ENCODE results near the gene RNF7. TPM values are rescaled to one million over a fixed set of nuclear protein-coding genes. Genes with fewer than 3 reads are reported as not detected.

RNF7 gene
- total and polyA plus RNA-seq, 3 donors from 2014 or later = 60.7 to 122 (median 69.9) TPM

GRCh38 chr3:141735176-141735575 lies 2.9 kb upstream of the RNF7 start:
- no peak for TF ChIP-seq POLR2A (IDR thresholded peaks at IDR 0.05)
- TF ChIP-seq, protein P1, sequence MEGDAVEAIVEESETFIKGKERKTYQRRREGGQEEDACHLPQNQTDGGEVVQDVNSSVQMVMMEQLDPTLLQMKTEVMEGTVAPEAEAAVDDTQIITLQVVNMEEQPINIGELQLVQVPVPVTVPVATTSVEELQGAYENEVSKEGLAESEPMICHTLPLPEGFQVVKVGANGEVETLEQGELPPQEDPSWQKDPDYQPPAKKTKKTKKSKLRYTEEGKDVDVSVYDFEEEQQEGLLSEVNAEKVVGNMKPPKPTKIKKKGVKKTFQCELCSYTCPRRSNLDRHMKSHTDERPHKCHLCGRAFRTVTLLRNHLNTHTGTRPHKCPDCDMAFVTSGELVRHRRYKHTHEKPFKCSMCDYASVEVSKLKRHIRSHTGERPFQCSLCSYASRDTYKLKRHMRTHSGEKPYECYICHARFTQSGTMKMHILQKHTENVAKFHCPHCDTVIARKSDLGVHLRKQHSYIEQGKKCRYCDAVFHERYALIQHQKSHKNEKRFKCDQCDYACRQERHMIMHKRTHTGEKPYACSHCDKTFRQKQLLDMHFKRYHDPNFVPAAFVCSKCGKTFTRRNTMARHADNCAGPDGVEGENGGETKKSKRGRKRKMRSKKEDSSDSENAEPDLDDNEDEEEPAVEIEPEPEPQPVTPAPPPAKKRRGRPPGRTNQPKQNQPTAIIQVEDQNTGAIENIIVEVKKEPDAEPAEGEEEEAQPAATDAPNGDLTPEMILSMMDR (IDR thresholded peaks at IDR 0.05) = no peak
- H3K9me3 ChIP-seq = no peaks in the 10 kb centered on the region
- no peaks in the 10 kb centered on the region for H3K27me3 ChIP-seq
- H3K4me3 ChIP-seq = no peak overlapping the region
- no peak for DNase-seq
- intact Hi-C loops (cut with DNase I; ENCODE audit: low total_unique reads) = loop anchor here (10.0 kb wide), 1 partner anchor 140 kb away; the partner anchor contains the start of gene ATP1B3
- no peak overlapping the region for H3K27ac ChIP-seq
- peaks cover 8% of the 10 kb centered on the region for H3K4me1 ChIP-seq
- H3K36me3 ChIP-seq (ENCODE audit: low read depth, missing control alignments) = no peaks in the 10 kb centered on the region

DNA sequence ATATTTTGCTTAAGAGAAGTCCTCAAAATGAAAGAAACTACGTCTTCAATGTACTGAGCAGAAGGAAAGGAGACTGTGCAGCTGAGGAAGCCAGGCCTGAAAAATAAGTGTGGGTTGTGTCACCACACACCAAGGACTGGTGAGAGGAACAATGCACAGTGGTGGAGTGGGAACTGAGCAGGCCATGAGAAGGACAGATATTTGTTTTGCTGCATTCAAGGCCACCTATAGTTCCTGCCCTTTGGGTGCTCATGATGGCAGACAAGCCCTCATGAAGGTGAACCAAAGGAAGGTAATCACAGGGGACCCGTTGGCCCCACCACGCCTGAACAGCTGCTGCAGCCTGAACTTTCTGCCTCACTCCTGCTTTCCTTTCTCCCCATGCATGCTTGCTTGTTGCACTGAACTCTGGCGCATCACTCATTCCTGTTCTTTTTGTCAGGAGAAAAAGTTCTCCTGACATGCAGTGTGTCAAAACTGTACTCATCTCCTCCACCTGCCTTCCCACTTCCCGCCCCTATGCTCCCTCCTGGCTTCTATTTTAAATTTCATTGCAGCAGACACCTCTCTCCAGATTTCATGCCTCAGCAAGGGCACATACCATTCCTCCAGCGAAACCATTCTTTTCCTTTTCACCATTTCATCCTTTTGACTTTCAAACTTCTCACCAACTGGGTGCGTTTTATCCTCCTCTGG lies 2.2 kb upstream of the RNF7 start:
- intact Hi-C loops (cut with DNase I; ENCODE audit: low total_unique reads) = loop anchor here (10.0 kb wide), 1 partner anchor 139 kb away; the partner anchor contains the start of gene ATP1B3
- TF ChIP-seq POLR2A (IDR thresholded peaks at IDR 0.05) = no peak
- TF ChIP-seq, protein P1 (IDR thresholded peaks at IDR 0.05) = no peak
- Histone ChIP-seq H3K4me3 (no peak overlapping the region), H3K9me3 (no peaks in the 10 kb centered on the region), H3K27me3 (no peaks in the 10 kb centered on the region), H3K27ac (no peak overlapping the region), H3K36me3 (ENCODE audit: low read depth, missing control alignments) (no peaks in the 10 kb centered on the region), H3K4me1 (peaks cover 16% of the 10 kb centered on the region)
- no peak for DNase-seq
- WGBS, 2 donors = 85 to 87% methylated on average over 7 of the region's 7 CpGs

GRCh38 chr3:141737093-141737492 lies 1.0 kb upstream of the RNF7 start:
- no peak overlapping the region for H3K4me3 ChIP-seq
- WGBS, 2 donors = 60 to 68% methylated on average over 10 of the region's 10 CpGs
- DNase-seq = no peak
- no peaks in the 10 kb centered on the region for H3K36me3 ChIP-seq (ENCODE audit: low read depth, missing control alignments)
- no peaks in the 10 kb centered on the region for H3K9me3 ChIP-seq
- H3K27me3 ChIP-seq = no peaks in the 10 kb centered on the region
- peaks cover 21% of the 10 kb centered on the region for H3K4me1 ChIP-seq
- intact Hi-C loops (cut with DNase I; ENCODE audit: low total_unique reads) = loop anchor here (10.0 kb wide), 1 partner anchor 138 kb away; the partner anchor contains the start of gene ATP1B3
- TF ChIP-seq POLR2A (IDR thresholded peaks at IDR 0.05) = no peak
- TF ChIP-seq, protein P1 (IDR thresholded peaks at IDR 0.05) = no peak
- peak overlapping the region; percentile 96 to 97 for H3K27ac ChIP-seq

DNA sequence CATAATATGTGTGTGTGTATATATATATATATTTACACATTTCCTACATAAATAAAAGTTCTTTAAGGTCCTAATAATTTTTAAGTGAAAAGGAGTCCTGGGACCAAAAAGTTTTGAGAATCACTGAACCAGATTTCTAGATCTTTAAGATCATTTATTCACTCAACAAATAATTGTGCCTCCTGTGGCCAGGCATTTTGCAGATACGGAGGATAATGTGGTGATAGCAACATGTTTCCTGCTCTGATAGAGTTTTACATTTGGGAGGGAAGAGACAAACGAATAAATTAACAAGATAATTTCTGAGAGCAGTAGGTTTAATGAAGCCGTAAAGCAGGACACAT lies 448 bp upstream of the RNF7 start:
- Histone ChIP-seq H3K27ac (peak overlapping the region; percentile 96 to 97), H3K4me3 (peak overlapping the region; percentile 96), H3K36me3 (ENCODE audit: low read depth, missing control alignments) (no peaks in the 10 kb centered on the region), H3K4me1 (peaks cover 21% of the 10 kb centered on the region), H3K27me3 (no peaks in the 10 kb centered on the region), H3K9me3 (no peaks in the 10 kb centered on the region)
- no peak for TF ChIP-seq POLR2A (IDR thresholded peaks at IDR 0.05)
- TF ChIP-seq, protein P1 (IDR thresholded peaks at IDR 0.05) = no peak
- 0% methylated on average over 3 of the region's 3 CpGs for WGBS, 2 donors
- intact Hi-C loops (cut with DNase I; ENCODE audit: low total_unique reads) = loop anchor here (10.0 kb wide), 1 partner anchor 137 kb away; the partner anchor contains the start of gene ATP1B3
- DNase-seq = no peak
